ENCODE data around the gene IFIH1.

IFIH1 gene

DNA sequence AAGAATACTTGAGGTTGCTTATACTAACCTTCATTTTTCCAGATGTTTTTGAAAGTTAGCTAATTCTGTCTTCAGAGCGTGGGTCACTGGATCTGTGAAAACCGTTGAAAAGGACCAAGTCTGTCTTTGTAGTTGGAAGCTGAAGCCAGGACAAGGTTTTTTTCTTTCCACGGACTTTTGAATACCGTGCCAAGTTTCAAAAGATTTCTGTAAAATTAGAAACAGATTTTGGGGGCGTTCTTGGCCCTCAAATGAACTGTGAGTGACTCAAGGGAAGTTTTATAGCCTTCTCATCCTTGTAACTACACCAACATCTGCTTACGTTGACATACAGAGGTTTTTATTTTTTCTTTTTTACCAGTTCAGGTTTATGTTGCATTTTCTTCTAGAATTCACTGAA is 75.2 kb downstream of the IFIH1 start, which contains the start of gene FAP:
Gene FAP, minus strand, starts transcription at position 152 of the 400 bp plus-strand sequence. Its CDS starts 118 bp downstream, at position 34.
- TF ChIP-seq, protein P1, sequence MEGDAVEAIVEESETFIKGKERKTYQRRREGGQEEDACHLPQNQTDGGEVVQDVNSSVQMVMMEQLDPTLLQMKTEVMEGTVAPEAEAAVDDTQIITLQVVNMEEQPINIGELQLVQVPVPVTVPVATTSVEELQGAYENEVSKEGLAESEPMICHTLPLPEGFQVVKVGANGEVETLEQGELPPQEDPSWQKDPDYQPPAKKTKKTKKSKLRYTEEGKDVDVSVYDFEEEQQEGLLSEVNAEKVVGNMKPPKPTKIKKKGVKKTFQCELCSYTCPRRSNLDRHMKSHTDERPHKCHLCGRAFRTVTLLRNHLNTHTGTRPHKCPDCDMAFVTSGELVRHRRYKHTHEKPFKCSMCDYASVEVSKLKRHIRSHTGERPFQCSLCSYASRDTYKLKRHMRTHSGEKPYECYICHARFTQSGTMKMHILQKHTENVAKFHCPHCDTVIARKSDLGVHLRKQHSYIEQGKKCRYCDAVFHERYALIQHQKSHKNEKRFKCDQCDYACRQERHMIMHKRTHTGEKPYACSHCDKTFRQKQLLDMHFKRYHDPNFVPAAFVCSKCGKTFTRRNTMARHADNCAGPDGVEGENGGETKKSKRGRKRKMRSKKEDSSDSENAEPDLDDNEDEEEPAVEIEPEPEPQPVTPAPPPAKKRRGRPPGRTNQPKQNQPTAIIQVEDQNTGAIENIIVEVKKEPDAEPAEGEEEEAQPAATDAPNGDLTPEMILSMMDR (IDR thresholded peaks at IDR 0.05; ENCODE audit: low read depth, low read length), result no peak
- DNase-seq (ENCODE audit: low read depth in 2 of 2), result peak; percentile 92 to 97
- H3K4me3 ChIP-seq (replicated peaks in 1 of 2; ENCODE audit: low read depth in 2 of 2, low read length in 2 of 2), result peak within 1 kb of the TSS; percentile 43 to 70

DNA sequence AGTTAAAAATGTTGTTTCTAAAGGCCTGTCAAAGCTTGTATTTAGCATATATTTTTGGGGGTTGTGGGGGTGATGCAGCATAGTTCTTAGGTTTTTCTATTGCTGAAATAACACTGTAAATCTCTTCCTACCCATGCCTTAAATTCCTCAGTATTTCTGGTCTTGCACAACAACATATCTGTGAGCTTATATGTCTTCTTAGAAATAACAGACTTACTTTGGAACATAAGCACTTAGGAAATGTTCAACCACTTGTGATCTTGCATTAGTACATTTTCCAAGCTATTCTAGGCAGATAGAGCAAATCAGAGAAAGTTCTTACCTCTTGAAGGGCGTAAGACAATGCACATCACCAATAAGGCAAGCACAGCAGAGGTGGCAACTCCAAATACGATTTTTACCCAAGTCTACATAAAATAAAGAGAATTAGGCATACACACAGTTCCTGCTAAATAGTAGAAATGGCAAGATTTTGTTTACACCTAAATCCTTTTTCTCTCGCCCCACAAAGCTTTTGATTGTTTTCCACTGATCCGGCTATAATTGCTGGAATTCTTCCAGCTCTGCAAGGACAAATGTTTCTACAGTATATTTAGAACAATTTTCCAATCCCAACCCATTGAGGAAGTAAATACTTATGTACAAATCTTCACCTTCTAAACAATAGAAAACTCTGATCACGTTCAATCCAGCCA is 75.8 kb downstream of the IFIH1 start:
- peak; percentile 87 to 92 for DNase-seq (ENCODE audit: low read depth in 2 of 2)
- peak overlapping the region; percentile 43 to 70 for H3K4me3 ChIP-seq (replicated peaks in 1 of 2; ENCODE audit: low read depth in 2 of 2, low read length in 2 of 2)

DNA sequence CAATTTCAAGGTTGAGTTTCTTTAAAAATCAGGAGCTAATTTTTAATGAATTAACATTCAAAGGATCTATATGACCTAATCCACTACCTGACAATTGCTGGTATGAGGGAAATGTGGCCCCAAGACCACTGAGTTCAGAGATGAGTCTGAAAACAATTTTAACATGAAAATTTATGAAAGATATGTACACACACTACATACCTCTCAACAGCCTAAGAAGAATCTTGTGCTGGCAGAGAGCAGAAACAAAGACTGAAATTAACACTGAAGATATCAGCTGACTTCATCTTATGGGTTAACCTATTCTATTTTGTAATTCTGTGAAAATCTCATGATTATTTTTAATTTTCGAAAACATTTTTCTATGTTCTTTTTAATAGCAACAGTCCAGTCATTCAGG is 76.9 kb downstream of the IFIH1 start:
- TF ChIP-seq, protein P1 (IDR thresholded peaks at IDR 0.05; ENCODE audit: low read depth, low read length), result no peak
- H3K4me3 ChIP-seq (replicated peaks in 1 of 2; ENCODE audit: low read depth in 2 of 2, low read length in 2 of 2), result peak overlapping the region; percentile 43 to 70
- DNase-seq (ENCODE audit: low read depth in 2 of 2), result peak in 1 of 2 donors; percentile 29

More for the DNA sequence above, 75.8 kb downstream of the IFIH1 start:
- TF ChIP-seq, protein P1 (IDR thresholded peaks at IDR 0.05; ENCODE audit: low read depth, low read length), result no peak

DNA sequence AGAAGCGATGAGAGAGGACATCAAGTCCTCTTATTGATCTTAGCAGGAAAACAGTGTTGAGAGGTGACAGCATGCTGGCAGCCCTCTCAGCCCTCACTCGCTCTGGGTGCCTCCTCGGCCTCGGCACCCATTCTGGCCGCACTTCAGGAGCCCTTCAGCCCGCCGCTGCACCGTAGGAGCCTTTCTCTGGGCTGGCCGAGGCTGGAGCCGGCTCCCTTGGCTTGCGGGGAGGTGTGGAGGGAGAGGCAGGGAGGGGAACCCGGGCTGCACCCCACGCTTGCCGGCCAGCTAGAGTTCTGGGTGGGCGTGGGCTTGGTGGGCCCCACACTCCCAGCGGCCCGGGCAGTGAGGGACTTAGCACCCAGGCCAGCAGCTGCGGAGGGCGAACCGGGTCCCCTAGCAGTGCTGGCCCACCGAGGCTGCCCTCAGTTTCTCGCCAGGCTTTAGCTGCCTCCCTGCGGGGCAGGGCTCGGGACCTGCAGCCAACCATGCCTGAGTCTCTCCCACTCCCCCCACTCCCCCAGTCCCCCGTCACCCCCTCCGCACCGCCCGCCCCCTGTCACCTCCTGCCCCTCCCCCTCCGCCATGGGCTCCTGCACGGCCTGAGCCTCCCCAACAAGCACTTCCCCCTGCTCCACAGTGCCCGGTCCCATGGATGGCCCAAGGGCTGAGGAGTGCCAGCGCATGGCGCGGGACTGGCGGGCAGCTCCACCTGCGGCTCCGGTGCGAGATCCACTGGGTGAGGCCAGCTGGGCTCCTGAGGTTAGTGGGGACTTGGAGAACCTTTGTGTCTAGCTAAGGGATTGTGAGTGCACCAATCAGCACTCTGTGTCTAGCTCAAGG is 83.6 kb downstream of the IFIH1 start:
- no peak overlapping the region for H3K4me3 ChIP-seq (replicated peaks in 1 of 2; ENCODE audit: low read depth in 2 of 2, low read length in 2 of 2)
- TF ChIP-seq, protein P1 (IDR thresholded peaks at IDR 0.05; ENCODE audit: low read depth, low read length), result no peak
- no peak for DNase-seq (ENCODE audit: low read depth in 2 of 2)

DNA sequence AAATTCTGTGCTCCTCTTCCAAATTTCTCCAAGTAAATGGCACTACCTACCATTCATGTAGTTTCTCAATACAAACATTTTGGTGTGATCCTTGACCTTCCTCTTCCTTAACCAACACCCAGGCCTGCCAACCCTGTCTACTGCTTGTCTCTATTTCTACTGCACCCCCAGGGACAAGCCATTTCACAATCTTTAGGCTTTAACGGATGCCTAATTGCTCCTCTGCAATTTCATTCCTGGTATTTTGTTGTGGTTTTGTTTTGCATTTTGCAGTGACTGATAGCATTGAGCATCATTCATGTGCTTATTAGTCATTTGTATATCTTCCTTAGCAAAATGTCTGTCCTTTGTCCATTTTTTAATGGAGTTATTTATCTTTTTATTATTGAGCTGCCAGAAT is 85.3 kb downstream of the IFIH1 start:
- H3K4me3 ChIP-seq (replicated peaks in 1 of 2; ENCODE audit: low read depth in 2 of 2, low read length in 2 of 2), result no peak overlapping the region
- DNase-seq (ENCODE audit: low read depth in 2 of 2), result peak; percentile 85 to 90
- TF ChIP-seq, protein P1 (IDR thresholded peaks at IDR 0.05; ENCODE audit: low read depth, low read length), result no peak

DNA sequence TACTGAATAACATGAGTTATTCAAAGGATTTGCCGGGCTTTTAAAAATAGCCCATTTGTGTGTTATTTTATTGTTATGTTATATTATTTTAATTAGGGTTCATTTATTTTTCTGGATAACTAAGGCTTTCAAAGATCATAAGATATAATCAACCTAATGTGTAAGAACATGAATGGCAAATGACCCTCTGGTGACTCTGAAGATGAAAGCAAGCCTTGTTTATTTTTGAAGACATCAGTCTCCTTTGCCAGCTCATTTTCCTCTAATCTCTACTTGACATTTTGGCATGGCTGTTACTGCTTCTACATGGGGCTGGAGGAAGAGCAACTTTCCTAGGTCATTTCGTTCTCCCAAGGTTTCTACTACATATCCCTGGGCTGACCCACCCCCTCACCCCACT is 85.8 kb downstream of the IFIH1 start:
- DNase-seq (ENCODE audit: low read depth in 2 of 2), result peak in 1 of 2 donors; percentile 14
- TF ChIP-seq, protein P1 (IDR thresholded peaks at IDR 0.05; ENCODE audit: low read depth, low read length), result no peak
- no peak overlapping the region for H3K4me3 ChIP-seq (replicated peaks in 1 of 2; ENCODE audit: low read depth in 2 of 2, low read length in 2 of 2)

Data from cardiac fibroblast (primary cell).